NB4 (cell line): ENCODE results near the gene SIM2.

Experiments used
- CTCF ChIP-seq: IDR thresholded peaks from one replicate; pipeline ENCODE4 v1.5.1; 2012; ENCODE audit warnings: low read depth, low read length
- MAX ChIP-seq: IDR thresholded peaks from 2 replicates; pipeline ENCODE4 v1.6.1; 2011; ENCODE audit warnings: low read depth, low read length
- MYC ChIP-seq: IDR thresholded peaks from 2 replicates; pipeline ENCODE4 v1.6.1; 2011; ENCODE audit warnings: low read depth, low read length
- POLR2A ChIP-seq: IDR thresholded peaks from 2 replicates; pipeline ENCODE4 v1.6.1; 2011; ENCODE audit warnings: mild to moderate bottlenecking; ENCODE audit not compliant: insufficient read length; ENCODE audit errors: extremely low read depth

- TF ChIP-seq CTCF = no peak
- TF ChIP-seq POLR2A = no peak
- TF ChIP-seq MAX = no peak
- no peak for TF ChIP-seq MYC
Measured at GRCh38 chr21:36756527-36756926, 57.6 kb downstream of the SIM2 start.
